ENCODE data around the gene DEPDC5.

DEPDC5 gene

GRCh38 chr22:31897842-31898805, 144.3 kb downstream of the DEPDC5 start:
- Mint-ChIP-seq H3K27ac (ENCODE audit: low read depth) (no peak overlapping the region), H3K9me3 (no peaks in the 10 kb centered on the region), H3K27me3 (no peaks in the 10 kb centered on the region), H3K36me3 (ENCODE audit: insufficient read depth) (peaks cover 30% of the 10 kb centered on the region), H3K4me3 (no peak overlapping the region), H3K4me1 (no peaks in the 10 kb centered on the region)
- ATAC-seq (replicated peaks; ENCODE audit: extremely low read depth, poor library complexity, severe bottlenecking) (no peak), DNase-seq (ENCODE audit: low spot score in 2 of 2) (no peak)

GRCh38 chr22:31898926-31899325, 145.1 kb downstream of the DEPDC5 start:
- Mint-ChIP-seq H3K27me3 (no peaks in the 10 kb centered on the region), H3K4me3 (no peak overlapping the region), H3K27ac (ENCODE audit: low read depth) (no peak overlapping the region), H3K9me3 (no peaks in the 10 kb centered on the region), H3K4me1 (no peaks in the 10 kb centered on the region), H3K36me3 (ENCODE audit: insufficient read depth) (peaks cover 26% of the 10 kb centered on the region)
- ATAC-seq (replicated peaks; ENCODE audit: extremely low read depth, poor library complexity, severe bottlenecking), result no peak
- DNase-seq (ENCODE audit: low spot score in 2 of 2), result no peak

GRCh38 chr22:31899669-31900068, 145.8 kb downstream of the DEPDC5 start:
- H3K27me3 Mint-ChIP-seq, result no peaks in the 10 kb centered on the region
- no peaks in the 10 kb centered on the region for H3K9me3 Mint-ChIP-seq
- H3K27ac Mint-ChIP-seq (ENCODE audit: low read depth), result no peak overlapping the region
- H3K4me1 Mint-ChIP-seq, result no peaks in the 10 kb centered on the region
- peaks cover 21% of the 10 kb centered on the region for H3K36me3 Mint-ChIP-seq (ENCODE audit: insufficient read depth)
- DNase-seq (ENCODE audit: low spot score in 2 of 2) (no peak), ATAC-seq (replicated peaks; ENCODE audit: extremely low read depth, poor library complexity, severe bottlenecking) (no peak)
- no peak overlapping the region for H3K4me3 Mint-ChIP-seq

GRCh38 chr22:31901388-31902137, 147.7 kb downstream of the DEPDC5 start:
- DNase-seq (ENCODE audit: low spot score in 2 of 2), result no peak
- ATAC-seq (replicated peaks; ENCODE audit: extremely low read depth, poor library complexity, severe bottlenecking), result no peak
- H3K36me3 Mint-ChIP-seq (ENCODE audit: insufficient read depth), result peaks cover 18% of the 10 kb centered on the region
- no peak overlapping the region for H3K4me3 Mint-ChIP-seq
- no peaks in the 10 kb centered on the region for H3K9me3 Mint-ChIP-seq
- no peaks in the 10 kb centered on the region for H3K27me3 Mint-ChIP-seq
- H3K4me1 Mint-ChIP-seq, result no peaks in the 10 kb centered on the region
- no peak overlapping the region for H3K27ac Mint-ChIP-seq (ENCODE audit: low read depth)

- Mint-ChIP-seq H3K27me3 (no peaks in the 10 kb centered on the region), H3K36me3 (ENCODE audit: insufficient read depth) (peaks cover 20% of the 10 kb centered on the region), H3K4me1 (no peaks in the 10 kb centered on the region), H3K4me3 (no peak overlapping the region), H3K9me3 (no peaks in the 10 kb centered on the region), H3K27ac (ENCODE audit: low read depth) (no peak overlapping the region)
- ATAC-seq (replicated peaks; ENCODE audit: extremely low read depth, poor library complexity, severe bottlenecking), result no peak
- no peak for DNase-seq (ENCODE audit: low spot score in 2 of 2)
Measured at GRCh38 chr22:31904651-31905050, 150.8 kb downstream of the DEPDC5 start.

- Mint-ChIP-seq H3K4me1 (no peaks in the 10 kb centered on the region), H3K4me3 (no peak overlapping the region), H3K27me3 (no peaks in the 10 kb centered on the region), H3K36me3 (ENCODE audit: insufficient read depth) (peaks cover 21% of the 10 kb centered on the region), H3K27ac (ENCODE audit: low read depth) (no peak overlapping the region), H3K9me3 (no peaks in the 10 kb centered on the region)
- no peak for ATAC-seq (replicated peaks; ENCODE audit: extremely low read depth, poor library complexity, severe bottlenecking)
- DNase-seq (ENCODE audit: low spot score in 2 of 2), result no peak
Measured at GRCh38 chr22:31905356-31905755, 151.5 kb downstream of the DEPDC5 start.

- Mint-ChIP-seq H3K9me3 (no peaks in the 10 kb centered on the region), H3K4me1 (no peaks in the 10 kb centered on the region)
Measured at GRCh38 chr22:31906086-31906485, 152.3 kb downstream of the DEPDC5 start.

GRCh38 chr22:31906569-31906968, 152.8 kb downstream of the DEPDC5 start:
- no peaks in the 10 kb centered on the region for H3K27me3 Mint-ChIP-seq
- peak overlapping the region; percentile 32 for H3K27ac Mint-ChIP-seq (ENCODE audit: low read depth)
- ATAC-seq (replicated peaks; ENCODE audit: extremely low read depth, poor library complexity, severe bottlenecking) (no peak), DNase-seq (ENCODE audit: low spot score in 2 of 2) (no peak)
- H3K4me3 Mint-ChIP-seq, result no peak overlapping the region
- H3K36me3 Mint-ChIP-seq (ENCODE audit: insufficient read depth), result peaks cover 20% of the 10 kb centered on the region
- H3K9me3 Mint-ChIP-seq, result no peaks in the 10 kb centered on the region
- no peaks in the 10 kb centered on the region for H3K4me1 Mint-ChIP-seq

More at GRCh38 chr22:31906086-31906485, 152.3 kb downstream of the DEPDC5 start:
- ATAC-seq (replicated peaks; ENCODE audit: extremely low read depth, poor library complexity, severe bottlenecking) (no peak), DNase-seq (ENCODE audit: low spot score in 2 of 2) (no peak)
- Mint-ChIP-seq H3K4me3 (no peak overlapping the region), H3K36me3 (ENCODE audit: insufficient read depth) (peaks cover 20% of the 10 kb centered on the region), H3K27me3 (no peaks in the 10 kb centered on the region), H3K27ac (ENCODE audit: low read depth) (no peak overlapping the region)

- H3K4me1 Mint-ChIP-seq, result no peaks in the 10 kb centered on the region
- H3K9me3 Mint-ChIP-seq, result no peaks in the 10 kb centered on the region
- H3K27me3 Mint-ChIP-seq, result no peaks in the 10 kb centered on the region
- H3K27ac Mint-ChIP-seq (ENCODE audit: low read depth), result no peak overlapping the region
- DNase-seq (ENCODE audit: low spot score in 2 of 2), result no peak
- peaks cover 20% of the 10 kb centered on the region for H3K36me3 Mint-ChIP-seq (ENCODE audit: insufficient read depth)
- H3K4me3 Mint-ChIP-seq, result no peak overlapping the region
- ATAC-seq (replicated peaks; ENCODE audit: extremely low read depth, poor library complexity, severe bottlenecking), result no peak
Measured at GRCh38 chr22:31909977-31910376, 156.2 kb downstream of the DEPDC5 start.

GRCh38 chr22:31911565-31912406, 158.0 kb downstream of the DEPDC5 start:
- peaks cover 10% of the 10 kb centered on the region for H3K36me3 Mint-ChIP-seq (ENCODE audit: insufficient read depth)
- DNase-seq (ENCODE audit: low spot score in 2 of 2) (no peak), ATAC-seq (replicated peaks; ENCODE audit: extremely low read depth, poor library complexity, severe bottlenecking) (no peak)
- no peaks in the 10 kb centered on the region for H3K4me1 Mint-ChIP-seq
- H3K9me3 Mint-ChIP-seq, result no peaks in the 10 kb centered on the region
- H3K27ac Mint-ChIP-seq (ENCODE audit: low read depth), result no peak overlapping the region
- no peaks in the 10 kb centered on the region for H3K27me3 Mint-ChIP-seq
- no peak overlapping the region for H3K4me3 Mint-ChIP-seq

GRCh38 chr22:31912407-31912743, 158.6 kb downstream of the DEPDC5 start:
- Mint-ChIP-seq H3K9me3 (no peaks in the 10 kb centered on the region), H3K4me3 (no peak overlapping the region)

GRCh38 chr22:31915586-31915985, 161.8 kb downstream of the DEPDC5 start:
- peaks cover 2% of the 10 kb centered on the region for H3K36me3 Mint-ChIP-seq (ENCODE audit: insufficient read depth)
- H3K9me3 Mint-ChIP-seq, result no peaks in the 10 kb centered on the region
- no peaks in the 10 kb centered on the region for H3K27me3 Mint-ChIP-seq
- ATAC-seq (replicated peaks; ENCODE audit: extremely low read depth, poor library complexity, severe bottlenecking) (no peak), DNase-seq (ENCODE audit: low spot score in 2 of 2) (no peak)
- H3K4me1 Mint-ChIP-seq, result peaks cover 8% of the 10 kb centered on the region
- H3K27ac Mint-ChIP-seq (ENCODE audit: low read depth), result no peak overlapping the region
- no peak overlapping the region for H3K4me3 Mint-ChIP-seq

More at GRCh38 chr22:31912407-31912743, 158.6 kb downstream of the DEPDC5 start:
- H3K4me1 Mint-ChIP-seq, result peaks cover 2% of the 10 kb centered on the region
- no peaks in the 10 kb centered on the region for H3K27me3 Mint-ChIP-seq
- no peak for ATAC-seq (replicated peaks; ENCODE audit: extremely low read depth, poor library complexity, severe bottlenecking)
- DNase-seq (ENCODE audit: low spot score in 2 of 2), result no peak
- peaks cover 10% of the 10 kb centered on the region for H3K36me3 Mint-ChIP-seq (ENCODE audit: insufficient read depth)
- no peak overlapping the region for H3K27ac Mint-ChIP-seq (ENCODE audit: low read depth)

Data from central memory CD8-positive, alpha-beta T cell (primary cell).